Peyer's patch (tissue), 4 donors: ENCODE measurements around the gene MTUS2.

Experiments used
- POLR2A ChIP-seq, 2 donors: fragments of 450-650 bp; IDR thresholded peaks; one replicate each; pipeline ENCODE4 v1.5.1; 2017; ENCODE audit warnings: antibody characterized with exemption in 2 of 2, mild to moderate bottlenecking in 2 of 2, moderate library complexity in 2 of 2
- TF ChIP-seq, protein P1 (sequence below), 6 experiments: fragments of 450-650 bp in 4 of 6; fragments of 200-600 bp in 2 of 6; sonication (generic) in 1 of 6; IDR thresholded peaks; one replicate each; pipeline ENCODE4 v1.5.1; 2017 to 2019; ENCODE audit warnings: antibody characterized with exemption in 6 of 6, mild to moderate bottlenecking in 3 of 6, moderate library complexity in 1 of 6

DNA sequence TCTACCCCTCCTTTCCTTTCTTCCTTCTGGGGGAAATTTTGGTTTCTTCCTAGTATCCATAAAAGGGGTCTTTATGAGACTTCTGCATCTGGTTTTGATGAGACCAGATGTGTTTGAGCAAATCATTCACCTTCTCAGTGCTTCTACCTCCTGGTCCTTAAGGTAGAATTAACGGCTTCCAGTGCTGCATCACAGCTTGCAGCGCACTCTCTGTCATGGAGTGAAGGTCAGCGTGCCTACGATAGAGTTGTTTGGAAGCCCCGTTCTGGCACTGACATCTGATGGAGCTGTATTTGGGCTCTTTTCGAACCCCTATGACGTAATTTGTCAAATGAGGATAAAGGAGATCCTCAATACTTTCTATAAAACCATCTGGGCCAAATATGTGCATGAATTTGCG is 164.2 kb downstream of the MTUS2 start:
- no peak for TF ChIP-seq POLR2A (IDR thresholded peaks at IDR 0.05)
- TF ChIP-seq, protein P1, sequence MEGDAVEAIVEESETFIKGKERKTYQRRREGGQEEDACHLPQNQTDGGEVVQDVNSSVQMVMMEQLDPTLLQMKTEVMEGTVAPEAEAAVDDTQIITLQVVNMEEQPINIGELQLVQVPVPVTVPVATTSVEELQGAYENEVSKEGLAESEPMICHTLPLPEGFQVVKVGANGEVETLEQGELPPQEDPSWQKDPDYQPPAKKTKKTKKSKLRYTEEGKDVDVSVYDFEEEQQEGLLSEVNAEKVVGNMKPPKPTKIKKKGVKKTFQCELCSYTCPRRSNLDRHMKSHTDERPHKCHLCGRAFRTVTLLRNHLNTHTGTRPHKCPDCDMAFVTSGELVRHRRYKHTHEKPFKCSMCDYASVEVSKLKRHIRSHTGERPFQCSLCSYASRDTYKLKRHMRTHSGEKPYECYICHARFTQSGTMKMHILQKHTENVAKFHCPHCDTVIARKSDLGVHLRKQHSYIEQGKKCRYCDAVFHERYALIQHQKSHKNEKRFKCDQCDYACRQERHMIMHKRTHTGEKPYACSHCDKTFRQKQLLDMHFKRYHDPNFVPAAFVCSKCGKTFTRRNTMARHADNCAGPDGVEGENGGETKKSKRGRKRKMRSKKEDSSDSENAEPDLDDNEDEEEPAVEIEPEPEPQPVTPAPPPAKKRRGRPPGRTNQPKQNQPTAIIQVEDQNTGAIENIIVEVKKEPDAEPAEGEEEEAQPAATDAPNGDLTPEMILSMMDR (IDR thresholded peaks at IDR 0.05), result no peak
